Calu3 (cell line): ENCODE results near the gene VWA8. TPM values are rescaled to one million over a fixed set of nuclear protein-coding genes. Genes with fewer than 3 reads are reported as not detected.
A peak's percentile ranks its signal among the peaks of the same experiment; 100 is the strongest.
"Not testable (repeated sequence)": the region's sequence is repeated elsewhere in the genome, so short reads cannot be mapped to it uniquely, and the experiment has no call there.

Experiments
- BruUV-seq: library from RNA; stranded (reverse); fragments of 400-500 nt; replicated peaks from 2 replicates; lab custom pipeline; 2021; lab: Mats Ljungman, UMichigan
- CTCF ChIA-PET: fragments of 300-600 bp; sonication (Branson Sonifier 250); formaldehyde crosslinking; loops from one replicate; lab custom pipeline; 2022; ENCODE audit warnings: antibody characterized with exemption; lab: Charles Lee
- DNase-seq: peaks from one replicate; pipeline ENCODE4 v3.0.0; 2022
- H3K27ac Mint-ChIP-seq: one replicate; pipeline ENCODE4 v1.8.0; 2022; ENCODE audit warnings: mixed read lengths; ENCODE audit not compliant: unreplicated experiment
- H3K27me3 Mint-ChIP-seq: one replicate; pipeline ENCODE4 v1.8.0; 2022; ENCODE audit warnings: mixed read lengths; ENCODE audit not compliant: unreplicated experiment
- H3K36me3 Mint-ChIP-seq: one replicate; pipeline ENCODE4 v1.8.0; 2022; ENCODE audit warnings: mild to moderate bottlenecking, moderate library complexity, mixed read lengths; ENCODE audit not compliant: insufficient read depth, unreplicated experiment
- H3K4me1 Mint-ChIP-seq: one replicate; pipeline ENCODE4 v1.8.0; 2022; ENCODE audit warnings: mild to moderate bottlenecking, low read depth, mixed read lengths; ENCODE audit not compliant: unreplicated experiment
- H3K4me3 Mint-ChIP-seq: one replicate; pipeline ENCODE4 v1.8.0; 2022; ENCODE audit warnings: mild to moderate bottlenecking, low read depth, moderate library complexity, mixed read lengths; ENCODE audit not compliant: unreplicated experiment
- H3K9me3 Mint-ChIP-seq: one replicate; pipeline ENCODE4 v1.8.0; 2022; ENCODE audit warnings: low read depth, mixed read lengths; ENCODE audit not compliant: unreplicated experiment
- intact Hi-C: fragments of 100-400 bp; cut with micrococcal nuclease; formaldehyde crosslinking; loops from one replicate; pipeline ENCODE4 v1.10.0; 2022; ENCODE audit not compliant: unreplicated experiment
- total RNA-seq: library from RNA; stranded (reverse); gene quantifications from 2 replicates; pipeline ENCODE4 v1.2.3, GENCODE V29; 2022
- TF ChIP-seq, protein P1 (sequence below): fragments of 200-600 bp; IDR thresholded peaks from one replicate; pipeline ENCODE4 v1.8.0; 2022; ENCODE audit warnings: antibody characterized with exemption; ENCODE audit not compliant: unreplicated experiment

The VWA8 gene
- total RNA-seq, 1 experiment from 2014 or later, result 15.2 TPM

DNA sequence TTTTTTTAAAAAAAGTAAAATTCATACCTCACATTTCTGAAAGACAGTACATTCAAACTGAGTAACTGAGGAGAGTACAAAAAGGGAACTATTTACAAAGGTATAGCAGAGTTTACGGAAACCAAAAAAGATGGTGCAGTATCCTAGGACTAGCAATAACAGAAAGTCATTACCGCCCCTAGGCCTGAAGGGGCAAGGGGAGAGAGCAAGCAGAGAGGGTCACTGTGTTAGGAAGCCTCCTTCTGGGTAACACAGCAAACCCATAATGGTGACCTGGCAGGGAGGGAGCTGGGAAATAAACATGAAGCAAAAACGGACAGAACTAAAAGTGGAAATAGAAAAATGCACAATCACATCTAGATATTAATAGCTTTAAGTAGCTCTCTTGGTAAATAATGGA, 8.2 kb downstream of the VWA8 start:
- H3K9me3 Mint-ChIP-seq, result no peaks in the 10 kb centered on the region

DNA sequence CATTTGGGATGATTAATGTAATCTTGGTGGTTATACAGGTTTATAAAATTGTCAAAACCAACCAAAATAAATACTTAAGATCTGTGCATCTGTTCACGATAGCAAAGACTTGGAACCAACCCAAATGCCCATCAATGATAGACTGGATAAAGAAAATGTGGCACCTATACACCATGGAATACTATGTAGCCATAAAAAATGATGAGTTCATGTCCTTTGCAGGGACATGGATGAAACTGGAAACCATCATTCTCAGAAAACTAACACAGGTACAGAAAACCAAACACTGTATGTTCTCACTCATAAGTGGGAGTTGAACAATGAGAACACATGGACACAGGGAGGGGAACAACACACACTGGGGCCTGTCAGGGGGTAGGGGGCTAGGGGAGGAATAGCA, 11.8 kb downstream of the VWA8 start:
- H3K27ac Mint-ChIP-seq, H3K27me3 Mint-ChIP-seq, intact Hi-C loops, DNase-seq, H3K9me3 Mint-ChIP-seq, BruUV-seq, H3K36me3 Mint-ChIP-seq, H3K4me3 Mint-ChIP-seq: not testable (repeated sequence)
- CTCF ChIA-PET, result interaction anchor here (0.5 kb wide), 1 partner anchor 351 kb away, joined by 3 read pairs; no protein-coding TSS in a partner anchor
- peaks cover 24% of the 10 kb centered on the region for H3K4me1 Mint-ChIP-seq

More for the DNA sequence above, 8.2 kb downstream of the VWA8 start:
- no TSS peak for BruUV-seq
- Mint-ChIP-seq H3K27me3 (no peaks in the 10 kb centered on the region), H3K4me3 (no peak overlapping the region), H3K36me3 (no peaks in the 10 kb centered on the region), H3K4me1 (peaks cover 27% of the 10 kb centered on the region), H3K27ac (no peak overlapping the region)
- CTCF ChIA-PET, result interaction anchor here (0.6 kb wide), 1 partner anchor 28 kb away, joined by 4 read pairs; no protein-coding TSS in a partner anchor
- TF ChIP-seq, protein P1, sequence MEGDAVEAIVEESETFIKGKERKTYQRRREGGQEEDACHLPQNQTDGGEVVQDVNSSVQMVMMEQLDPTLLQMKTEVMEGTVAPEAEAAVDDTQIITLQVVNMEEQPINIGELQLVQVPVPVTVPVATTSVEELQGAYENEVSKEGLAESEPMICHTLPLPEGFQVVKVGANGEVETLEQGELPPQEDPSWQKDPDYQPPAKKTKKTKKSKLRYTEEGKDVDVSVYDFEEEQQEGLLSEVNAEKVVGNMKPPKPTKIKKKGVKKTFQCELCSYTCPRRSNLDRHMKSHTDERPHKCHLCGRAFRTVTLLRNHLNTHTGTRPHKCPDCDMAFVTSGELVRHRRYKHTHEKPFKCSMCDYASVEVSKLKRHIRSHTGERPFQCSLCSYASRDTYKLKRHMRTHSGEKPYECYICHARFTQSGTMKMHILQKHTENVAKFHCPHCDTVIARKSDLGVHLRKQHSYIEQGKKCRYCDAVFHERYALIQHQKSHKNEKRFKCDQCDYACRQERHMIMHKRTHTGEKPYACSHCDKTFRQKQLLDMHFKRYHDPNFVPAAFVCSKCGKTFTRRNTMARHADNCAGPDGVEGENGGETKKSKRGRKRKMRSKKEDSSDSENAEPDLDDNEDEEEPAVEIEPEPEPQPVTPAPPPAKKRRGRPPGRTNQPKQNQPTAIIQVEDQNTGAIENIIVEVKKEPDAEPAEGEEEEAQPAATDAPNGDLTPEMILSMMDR, result no peak
- no peak for DNase-seq
- intact Hi-C loops, result no loop called here

DNA sequence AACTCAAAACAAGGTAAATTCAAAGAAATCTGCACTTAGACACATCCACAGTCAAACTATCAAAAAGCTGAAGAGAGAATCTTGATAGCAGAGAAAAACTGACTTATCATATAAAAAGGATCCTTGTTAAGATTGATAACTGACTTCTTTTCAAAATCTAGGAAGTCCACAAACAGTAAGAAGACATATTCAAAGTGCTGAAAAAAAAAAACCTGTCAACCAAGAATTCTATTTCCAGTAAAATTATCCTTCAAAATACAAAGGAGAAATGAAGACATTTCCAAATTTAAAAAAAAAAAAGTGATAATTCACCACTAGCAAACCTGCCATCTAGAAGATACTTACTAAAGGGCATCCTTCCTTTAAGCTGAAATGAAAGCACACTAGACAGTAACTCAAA, 15.0 kb downstream of the VWA8 start:
- CTCF ChIA-PET, result no interaction called here
- no TSS peak for BruUV-seq
- no peaks in the 10 kb centered on the region for H3K36me3 Mint-ChIP-seq

DNA sequence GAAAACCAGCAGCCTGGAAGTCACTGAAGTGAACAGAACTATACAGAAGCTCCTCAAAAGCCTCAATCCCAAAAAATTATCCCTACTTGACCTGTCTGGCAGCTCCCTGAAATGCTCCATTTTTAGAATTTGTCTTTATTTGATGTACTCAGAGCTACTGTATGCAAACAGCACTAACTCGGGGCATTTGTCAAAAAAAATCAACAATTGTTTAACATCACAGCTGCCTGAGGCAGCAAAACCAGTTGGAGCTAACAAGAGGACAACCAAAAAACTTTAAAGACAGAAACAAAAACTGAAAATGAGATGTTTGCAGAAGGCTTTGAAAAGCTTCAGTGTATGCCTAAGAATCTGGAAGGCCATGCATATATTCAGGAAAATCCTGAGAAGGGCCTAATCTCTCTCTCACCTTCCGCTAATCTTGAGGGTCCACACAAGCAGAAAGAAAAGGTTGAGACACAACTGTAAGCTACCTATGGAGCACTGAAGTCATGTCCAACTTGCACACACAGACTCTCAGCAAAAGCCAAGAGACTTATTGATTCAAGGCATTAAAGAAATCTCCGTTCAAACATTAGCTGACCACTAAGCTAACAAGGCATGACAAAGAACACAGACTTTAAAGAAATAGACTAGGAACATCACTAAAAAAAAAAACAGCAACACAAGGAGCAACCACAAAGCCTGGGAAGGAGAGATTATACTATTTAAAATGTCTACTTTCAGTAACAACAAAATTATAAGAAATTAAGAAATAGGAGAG, 16.1 kb downstream of the VWA8 start:
- Mint-ChIP-seq H3K27ac (peak overlapping the region; percentile 16), H3K36me3 (no peaks in the 10 kb centered on the region), H3K27me3 (no peaks in the 10 kb centered on the region), H3K4me3 (no peak overlapping the region), H3K4me1 (peaks cover 10% of the 10 kb centered on the region), H3K9me3 (no peaks in the 10 kb centered on the region)
- intact Hi-C loops, result no loop called here
- DNase-seq, result no peak
- BruUV-seq, result no TSS peak
- CTCF ChIA-PET, result no interaction called here
- TF ChIP-seq, protein P1, result no peak

More for the DNA sequence above, 15.0 kb downstream of the VWA8 start:
- Mint-ChIP-seq H3K4me1 (peaks cover 10% of the 10 kb centered on the region), H3K27ac (no peak overlapping the region), H3K9me3 (no peaks in the 10 kb centered on the region), H3K4me3 (no peak overlapping the region), H3K27me3 (no peaks in the 10 kb centered on the region)
- DNase-seq, result no peak
- intact Hi-C loops, result no loop called here
- TF ChIP-seq, protein P1, result no peak

DNA sequence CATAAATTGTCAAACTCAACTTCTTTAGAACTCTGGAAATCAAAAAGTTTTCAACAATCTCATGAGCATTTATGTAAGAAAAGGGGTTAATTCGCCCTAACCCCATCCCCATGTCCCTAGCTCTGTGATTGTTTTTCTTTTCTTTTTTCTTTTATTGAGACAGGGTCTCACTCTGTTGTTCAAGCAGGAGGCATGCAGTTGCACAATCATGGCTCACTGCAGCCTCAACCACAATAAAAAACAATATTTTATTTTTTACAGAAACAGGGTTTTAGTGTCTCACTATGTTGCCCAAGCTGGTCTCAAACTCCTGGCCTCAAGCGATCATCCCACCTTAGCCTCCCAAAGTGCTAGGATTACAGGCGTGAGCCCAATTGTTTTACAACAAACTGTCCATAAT, 16.7 kb downstream of the VWA8 start:
- CTCF ChIA-PET, result no interaction called here

More for the DNA sequence above, 16.7 kb downstream of the VWA8 start:
- H3K9me3 Mint-ChIP-seq, result no peaks in the 10 kb centered on the region
- H3K27ac Mint-ChIP-seq, result no peak overlapping the region
- intact Hi-C loops, result no loop called here
- DNase-seq, result no peak
- H3K4me3 Mint-ChIP-seq, result no peak overlapping the region
- TF ChIP-seq, protein P1, result no peak
- BruUV-seq, result no TSS peak
- peaks cover 10% of the 10 kb centered on the region for H3K4me1 Mint-ChIP-seq
- no peaks in the 10 kb centered on the region for H3K27me3 Mint-ChIP-seq
- H3K36me3 Mint-ChIP-seq, result no peaks in the 10 kb centered on the region
